Cardiac fibroblast (primary cell): ENCODE data around the gene ATP9A.
A peak's percentile ranks its signal among the peaks of the same experiment; 100 is the strongest.
"Not testable (repeated sequence)": the region's sequence is repeated elsewhere in the genome, so short reads cannot be mapped to it uniquely, and the experiment has no call there.

Source experiments
- DNase-seq, 2 donors: peaks; one replicate each; pipeline versions ENCODE4 v3.0.0 to v3.0.0-alpha.2; 2010; ENCODE audit warnings: low read depth in 2 of 2
- H3K4me3 ChIP-seq, 2 donors: replicated peaks in 1 of 2; 1 replicate in 1 of 2; 2 replicates in 1 of 2; pipeline ENCODE4 v1.5.1; 2011; ENCODE audit warnings: low read depth in 2 of 2, low read length in 2 of 2, mild to moderate bottlenecking in 2 of 2, moderate library complexity in 1 of 2
- TF ChIP-seq, protein P1 (sequence below): IDR thresholded peaks from one replicate; pipeline ENCODE4 v1.5.1; 2011; ENCODE audit warnings: low read depth, mild to moderate bottlenecking, low read length, inconsistent platforms

The ATP9A gene

DNA sequence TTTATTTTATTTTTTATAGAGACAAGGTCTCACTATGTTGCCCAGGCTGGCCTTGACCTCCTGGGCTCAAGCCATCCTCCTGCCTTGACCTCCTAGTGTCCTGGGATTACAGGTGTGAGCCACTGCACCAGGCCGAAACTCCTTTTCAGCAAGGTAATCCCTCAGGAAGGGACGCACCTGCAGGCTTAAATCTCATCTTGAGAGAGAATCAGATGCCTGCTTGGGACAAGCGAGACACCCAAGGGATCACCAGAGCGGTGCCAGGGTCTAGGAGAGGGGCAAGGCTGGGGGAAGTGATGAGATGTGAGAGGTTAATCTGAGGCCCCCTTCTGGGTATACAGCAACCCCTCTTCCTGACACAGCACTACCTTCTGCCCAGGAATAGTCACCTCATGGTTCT is 4.0 kb upstream of the ATP9A start:
- DNase-seq: no peak
- no peak overlapping the region for H3K4me3 ChIP-seq
- TF ChIP-seq, protein P1, sequence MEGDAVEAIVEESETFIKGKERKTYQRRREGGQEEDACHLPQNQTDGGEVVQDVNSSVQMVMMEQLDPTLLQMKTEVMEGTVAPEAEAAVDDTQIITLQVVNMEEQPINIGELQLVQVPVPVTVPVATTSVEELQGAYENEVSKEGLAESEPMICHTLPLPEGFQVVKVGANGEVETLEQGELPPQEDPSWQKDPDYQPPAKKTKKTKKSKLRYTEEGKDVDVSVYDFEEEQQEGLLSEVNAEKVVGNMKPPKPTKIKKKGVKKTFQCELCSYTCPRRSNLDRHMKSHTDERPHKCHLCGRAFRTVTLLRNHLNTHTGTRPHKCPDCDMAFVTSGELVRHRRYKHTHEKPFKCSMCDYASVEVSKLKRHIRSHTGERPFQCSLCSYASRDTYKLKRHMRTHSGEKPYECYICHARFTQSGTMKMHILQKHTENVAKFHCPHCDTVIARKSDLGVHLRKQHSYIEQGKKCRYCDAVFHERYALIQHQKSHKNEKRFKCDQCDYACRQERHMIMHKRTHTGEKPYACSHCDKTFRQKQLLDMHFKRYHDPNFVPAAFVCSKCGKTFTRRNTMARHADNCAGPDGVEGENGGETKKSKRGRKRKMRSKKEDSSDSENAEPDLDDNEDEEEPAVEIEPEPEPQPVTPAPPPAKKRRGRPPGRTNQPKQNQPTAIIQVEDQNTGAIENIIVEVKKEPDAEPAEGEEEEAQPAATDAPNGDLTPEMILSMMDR: no peak

- no peak for DNase-seq
- TF ChIP-seq, protein P1: no peak
- H3K4me3 ChIP-seq: no peak overlapping the region
Measured at GRCh38 chr20:51769976-51770615, 1.9 kb upstream of the ATP9A start.

- H3K4me3 ChIP-seq: peak overlapping the region in 1 of 2 donors; percentile 31
- no peak for DNase-seq
Measured at GRCh38 chr20:51768759-51769517, 748 bp upstream of the ATP9A start.

GRCh38 chr20:51766994-51767866 is 960 bp downstream of the ATP9A start:
- TF ChIP-seq, protein P1: peak; percentile 31
- H3K4me3 ChIP-seq: peak overlapping the region; percentile 62 to 71
- peak in 1 of 2 donors; percentile 22 for DNase-seq

More at GRCh38 chr20:51768759-51769517, 748 bp upstream of the ATP9A start:
- TF ChIP-seq, protein P1: no peak

DNA sequence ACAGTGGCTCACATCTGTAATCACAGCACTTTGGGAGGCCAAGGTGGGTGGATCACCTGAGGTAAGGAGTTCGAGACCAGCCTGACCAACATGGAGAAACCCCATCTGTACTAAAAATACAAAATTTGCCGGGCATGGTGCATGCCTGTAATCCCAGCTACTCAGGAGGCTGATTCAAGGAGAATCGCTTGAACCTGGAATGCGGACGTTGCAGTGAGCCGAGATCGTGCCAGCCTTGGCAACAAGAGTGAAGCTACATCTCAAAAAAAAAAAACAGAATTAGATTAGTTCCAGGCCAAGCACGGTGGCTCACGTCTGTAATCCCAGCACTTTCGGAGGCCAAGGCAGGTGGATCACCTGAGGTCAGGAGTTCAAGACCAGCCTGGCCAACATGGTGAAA is 2.8 kb downstream of the ATP9A start:
- H3K4me3 ChIP-seq, DNase-seq: not testable (repeated sequence)

- DNase-seq: peak; percentile 14 to 15
- H3K4me3 ChIP-seq: no peak overlapping the region
- TF ChIP-seq, protein P1: no peak
Measured at GRCh38 chr20:51763965-51764602, 4.1 kb downstream of the ATP9A start.
